HL-60/S4 treated with phorbol 12-myristate 13-acetate at 8.2 ng/mL for 4 days and 3 days (cell line): ENCODE measurements around the gene TMEM106B.

Experiments used
- in situ Hi-C: fragments of 300-500 bp; cut with MboI; formaldehyde crosslinking; loops from 2 replicates; pipeline ENCODE4 v1.15.0; 2022; ENCODE audit warnings: low sequenced_read_pairs

The TMEM106B gene

GRCh38 chr7:12291870-12292269 lies 80.8 kb downstream of the TMEM106B start:
- in situ Hi-C loops = no loop called here
